A549 (cell line): ENCODE data around the gene PPIF.

Source experiments
- HOXB5 ChIP-seq: fragments of 250-450 bp; sonication (Bioruptor Pico); IDR thresholded peaks from 2 replicates; pipeline ENCODE4 v1.5.0; 2020; ENCODE audit warnings: mild to moderate bottlenecking, moderate library complexity
- JUNB ChIP-seq: fragments of >200 bp; sonication (Bioruptor Twin); formaldehyde crosslinking; IDR thresholded peaks from 2 replicates; pipeline ENCODE4 v1.6.1; 2016
- MAFK ChIP-seq: fragments of 450-650 bp; IDR thresholded peaks from 2 replicates; pipeline ENCODE4 v1.6.1; 2014; ENCODE audit not compliant: partially characterized antibody
- NFE2L2 ChIP-seq: fragments of 150-350 bp; conservative IDR thresholded peaks from 2 replicates; pipeline ENCODE4 v1.6.1; 2014; ENCODE audit warnings: low read length
- SMC3 ChIP-seq: fragments of >200 bp; sonication (Bioruptor Twin); formaldehyde crosslinking; IDR thresholded peaks from 3 replicates; pipeline ENCODE4 v1.6.1; 2018; ENCODE audit warnings: inconsistent platforms
- TF ChIP-seq, protein P1 (sequence below): fragments of 200-600 bp; sonication (generic); IDR thresholded peaks from 2 replicates; pipeline ENCODE4 v1.6.1; 2016; ENCODE audit warnings: antibody characterized with exemption, mild to moderate bottlenecking, moderate library complexity
- TF ChIP-seq, protein P2 (sequence below): fragments of >200 bp; sonication (Bioruptor Twin); formaldehyde crosslinking; IDR thresholded peaks from 3 replicates; pipeline ENCODE4 v1.5.1; 2016

DNA sequence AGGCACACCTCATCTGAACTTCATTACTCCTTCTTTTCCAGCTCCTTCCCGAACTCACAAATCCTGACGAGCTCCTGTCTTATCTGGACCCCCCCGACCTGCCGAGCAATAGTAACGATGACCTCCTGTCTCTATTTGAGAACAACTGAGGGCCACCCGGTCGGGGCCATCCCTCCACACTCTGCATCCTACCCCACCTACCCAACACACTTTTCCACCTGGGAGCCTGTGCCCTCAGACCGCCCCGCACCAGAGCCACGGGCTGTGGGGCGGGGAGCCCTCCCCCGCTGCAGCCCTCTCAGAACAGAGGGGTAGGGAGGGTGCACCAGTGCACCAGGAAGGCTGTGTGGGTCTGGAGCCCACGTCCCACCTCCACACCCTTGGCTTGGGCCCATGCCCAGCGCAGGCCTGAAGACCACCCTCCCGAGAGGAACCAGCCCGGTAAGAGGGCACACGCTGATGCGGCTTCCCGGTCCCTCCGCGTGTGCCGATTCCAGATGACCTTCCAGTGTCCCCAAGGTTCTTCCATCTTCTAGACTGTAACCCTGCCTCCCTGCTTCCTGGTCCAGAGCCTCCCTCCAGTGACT lies 34.6 kb upstream of the PPIF start:
- TF ChIP-seq HOXB5 (CRISPR knock-in tag) (no peak), NFE2L2 (no peak), JUNB (no peak), MAFK (no peak), SMC3 (no peak)
- TF ChIP-seq, protein P1, sequence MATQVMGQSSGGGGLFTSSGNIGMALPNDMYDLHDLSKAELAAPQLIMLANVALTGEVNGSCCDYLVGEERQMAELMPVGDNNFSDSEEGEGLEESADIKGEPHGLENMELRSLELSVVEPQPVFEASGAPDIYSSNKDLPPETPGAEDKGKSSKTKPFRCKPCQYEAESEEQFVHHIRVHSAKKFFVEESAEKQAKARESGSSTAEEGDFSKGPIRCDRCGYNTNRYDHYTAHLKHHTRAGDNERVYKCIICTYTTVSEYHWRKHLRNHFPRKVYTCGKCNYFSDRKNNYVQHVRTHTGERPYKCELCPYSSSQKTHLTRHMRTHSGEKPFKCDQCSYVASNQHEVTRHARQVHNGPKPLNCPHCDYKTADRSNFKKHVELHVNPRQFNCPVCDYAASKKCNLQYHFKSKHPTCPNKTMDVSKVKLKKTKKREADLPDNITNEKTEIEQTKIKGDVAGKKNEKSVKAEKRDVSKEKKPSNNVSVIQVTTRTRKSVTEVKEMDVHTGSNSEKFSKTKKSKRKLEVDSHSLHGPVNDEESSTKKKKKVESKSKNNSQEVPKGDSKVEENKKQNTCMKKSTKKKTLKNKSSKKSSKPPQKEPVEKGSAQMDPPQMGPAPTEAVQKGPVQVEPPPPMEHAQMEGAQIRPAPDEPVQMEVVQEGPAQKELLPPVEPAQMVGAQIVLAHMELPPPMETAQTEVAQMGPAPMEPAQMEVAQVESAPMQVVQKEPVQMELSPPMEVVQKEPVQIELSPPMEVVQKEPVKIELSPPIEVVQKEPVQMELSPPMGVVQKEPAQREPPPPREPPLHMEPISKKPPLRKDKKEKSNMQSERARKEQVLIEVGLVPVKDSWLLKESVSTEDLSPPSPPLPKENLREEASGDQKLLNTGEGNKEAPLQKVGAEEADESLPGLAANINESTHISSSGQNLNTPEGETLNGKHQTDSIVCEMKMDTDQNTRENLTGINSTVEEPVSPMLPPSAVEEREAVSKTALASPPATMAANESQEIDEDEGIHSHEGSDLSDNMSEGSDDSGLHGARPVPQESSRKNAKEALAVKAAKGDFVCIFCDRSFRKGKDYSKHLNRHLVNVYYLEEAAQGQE, result no peak
- TF ChIP-seq, protein P2, sequence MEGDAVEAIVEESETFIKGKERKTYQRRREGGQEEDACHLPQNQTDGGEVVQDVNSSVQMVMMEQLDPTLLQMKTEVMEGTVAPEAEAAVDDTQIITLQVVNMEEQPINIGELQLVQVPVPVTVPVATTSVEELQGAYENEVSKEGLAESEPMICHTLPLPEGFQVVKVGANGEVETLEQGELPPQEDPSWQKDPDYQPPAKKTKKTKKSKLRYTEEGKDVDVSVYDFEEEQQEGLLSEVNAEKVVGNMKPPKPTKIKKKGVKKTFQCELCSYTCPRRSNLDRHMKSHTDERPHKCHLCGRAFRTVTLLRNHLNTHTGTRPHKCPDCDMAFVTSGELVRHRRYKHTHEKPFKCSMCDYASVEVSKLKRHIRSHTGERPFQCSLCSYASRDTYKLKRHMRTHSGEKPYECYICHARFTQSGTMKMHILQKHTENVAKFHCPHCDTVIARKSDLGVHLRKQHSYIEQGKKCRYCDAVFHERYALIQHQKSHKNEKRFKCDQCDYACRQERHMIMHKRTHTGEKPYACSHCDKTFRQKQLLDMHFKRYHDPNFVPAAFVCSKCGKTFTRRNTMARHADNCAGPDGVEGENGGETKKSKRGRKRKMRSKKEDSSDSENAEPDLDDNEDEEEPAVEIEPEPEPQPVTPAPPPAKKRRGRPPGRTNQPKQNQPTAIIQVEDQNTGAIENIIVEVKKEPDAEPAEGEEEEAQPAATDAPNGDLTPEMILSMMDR, result no peak
